ENCODE data around the gene MITF.
A peak's percentile ranks its signal among the peaks of the same experiment; 100 is the strongest.
"Not testable (repeated sequence)": the region's sequence is repeated elsewhere in the genome, so short reads cannot be mapped to it uniquely, and the experiment has no call there.

MITF gene

GRCh38 chr3:69907554-69907953 is 168.3 kb downstream of the MITF start:
- ChIA-PET CTCF (no interaction called here), POLR2A (ENCODE audit: low non-redundant PET) (no interaction called here)
- no peak overlapping the region for H3K27ac ChIP-seq
- TF ChIP-seq CTCF (conservative IDR thresholded peaks at IDR 0.05; ENCODE audit: low read depth), result no peak
- DNase-seq (ENCODE audit: low spot score), result no peak

GRCh38 chr3:69909859-69910258 is 170.6 kb downstream of the MITF start:
- POLR2A ChIA-PET (ENCODE audit: low non-redundant PET); CTCF ChIA-PET; H3K27ac ChIP-seq: not testable (repeated sequence)

GRCh38 chr3:69913422-69913821 is 174.2 kb downstream of the MITF start:
- no peak for TF ChIP-seq CTCF (conservative IDR thresholded peaks at IDR 0.05; ENCODE audit: low read depth)
- no peak for DNase-seq (ENCODE audit: low spot score)
- ChIA-PET CTCF (no interaction called here), POLR2A (ENCODE audit: low non-redundant PET) (no interaction called here)
- H3K27ac ChIP-seq, result no peak overlapping the region

More at GRCh38 chr3:69909859-69910258, 170.6 kb downstream of the MITF start:
- DNase-seq (ENCODE audit: low spot score), result not testable (repeated sequence)

GRCh38 chr3:69914395-69914794 is 175.1 kb downstream of the MITF start:
- no peak overlapping the region for H3K27ac ChIP-seq
- peak; percentile 63 for DNase-seq (ENCODE audit: low spot score)
- TF ChIP-seq CTCF (conservative IDR thresholded peaks at IDR 0.05; ENCODE audit: low read depth), result no peak
- ChIA-PET CTCF (no interaction called here), POLR2A (ENCODE audit: low non-redundant PET) (no interaction called here)

- no peak overlapping the region for H3K27ac ChIP-seq
- POLR2A ChIA-PET (ENCODE audit: low non-redundant PET), result no interaction called here
- CTCF ChIA-PET, result no interaction called here
- TF ChIP-seq CTCF (conservative IDR thresholded peaks at IDR 0.05; ENCODE audit: low read depth), result no peak
- DNase-seq (ENCODE audit: low spot score), result no peak
These were observed 176.5 kb downstream of the MITF start for GRCh38 chr3:69915726-69916125.

GRCh38 chr3:69920009-69920408 is 180.7 kb downstream of the MITF start:
- POLR2A ChIA-PET (ENCODE audit: low non-redundant PET); H3K27ac ChIP-seq; DNase-seq (ENCODE audit: low spot score): not testable (repeated sequence)
- peak; percentile 56 for TF ChIP-seq CTCF (conservative IDR thresholded peaks at IDR 0.05; ENCODE audit: low read depth)
- CTCF ChIA-PET, result interaction anchor here (0.7 kb wide), 1 partner anchor 1316 kb away, joined by 3 read pairs; no protein-coding TSS in a partner anchor

- H3K27ac ChIP-seq, result no peak overlapping the region
- TF ChIP-seq CTCF (conservative IDR thresholded peaks at IDR 0.05; ENCODE audit: low read depth), result no peak
- DNase-seq (ENCODE audit: low spot score), result no peak
- POLR2A ChIA-PET (ENCODE audit: low non-redundant PET), result no interaction called here
- CTCF ChIA-PET, result no interaction called here
These were observed 182.4 kb downstream of the MITF start for GRCh38 chr3:69921651-69922050.

Data from RWPE1 (cell line).